COR-L47 (cell line): ENCODE measurements around the gene SMIM33.
"Not testable (repeated sequence)": the region's sequence is repeated elsewhere in the genome, so short reads cannot be mapped to it uniquely, and the experiment has no call there.

ENCODE experiments used
- DNase-seq: peaks from one replicate; lab custom pipeline; 2025; lab: John Stamatoyannopoulos, UW

The SMIM33 gene

GRCh38 chr5:139482050-139482889 lies 11.5 kb downstream of the SMIM33 start, which contains the start of gene STING1:
Gene STING1, minus strand, starts transcription at chr5:139482758. Its CDS starts 1,054 bp downstream, at chr5:139481704.
- DNase-seq, result peak; percentile 49

- DNase-seq, result not testable (repeated sequence)
Measured at GRCh38 chr5:139482890-139483208, 12.0 kb downstream of the SMIM33 start.

- no peak for DNase-seq
Measured at GRCh38 chr5:139486201-139486600, 15.4 kb downstream of the SMIM33 start.

GRCh38 chr5:139488260-139488659 lies 17.5 kb downstream of the SMIM33 start:
- no peak for DNase-seq

GRCh38 chr5:139492700-139493192 lies 21.9 kb downstream of the SMIM33 start:
- DNase-seq, result no peak

- no peak for DNase-seq
Measured at GRCh38 chr5:139494256-139494655, 23.5 kb downstream of the SMIM33 start.

GRCh38 chr5:139494832-139495231 lies 24.0 kb downstream of the SMIM33 start:
- DNase-seq, result no peak

GRCh38 chr5:139495638-139496435 lies 25.0 kb downstream of the SMIM33 start:
- no peak for DNase-seq

- no peak for DNase-seq
Measured at GRCh38 chr5:139501381-139501780, 30.6 kb downstream of the SMIM33 start.

- DNase-seq, result not testable (repeated sequence)
Measured at GRCh38 chr5:139503036-139503817, 32.4 kb downstream of the SMIM33 start.

GRCh38 chr5:139503879-139504278 lies 33.1 kb downstream of the SMIM33 start:
- not testable (repeated sequence) for DNase-seq

- DNase-seq, result not testable (repeated sequence)
Measured at GRCh38 chr5:139504722-139505121, 33.9 kb downstream of the SMIM33 start.

GRCh38 chr5:139512786-139513390 lies 42.1 kb downstream of the SMIM33 start:
- DNase-seq, result no peak

- peak; percentile 54 for DNase-seq
Measured at GRCh38 chr5:139513434-139513833, 42.6 kb downstream of the SMIM33 start.

GRCh38 chr5:139513852-139514485 lies 43.2 kb downstream of the SMIM33 start:
- no peak for DNase-seq

- no peak for DNase-seq
Measured at GRCh38 chr5:139514486-139514856, 43.7 kb downstream of the SMIM33 start.

- DNase-seq, result peak; percentile 88
Measured at GRCh38 chr5:139517683-139518564, 47.1 kb downstream of the SMIM33 start.
